Measurements from ENCODE around the gene SF3B6. TPM values are rescaled to one million over a fixed set of nuclear protein-coding genes. Genes with fewer than 3 reads are reported as not detected.

Gene SF3B6
- total RNA-seq, 1 donor, result 162 TPM

GRCh38 chr2:24020244-24020643, 55.9 kb downstream of the SF3B6 start:
- DNase-seq (ENCODE audit: low read depth), result no peak
- no peak overlapping the region for H3K4me3 ChIP-seq (ENCODE audit: low read depth, low read length)
- TF ChIP-seq CTCF (IDR thresholded peaks at IDR 0.05; ENCODE audit: insufficient read depth, low read length), result no peak

GRCh38 chr2:24019729-24020128, 56.4 kb downstream of the SF3B6 start:
- H3K4me3 ChIP-seq (ENCODE audit: low read depth, low read length), result no peak overlapping the region
- no peak for DNase-seq (ENCODE audit: low read depth)
- TF ChIP-seq CTCF (IDR thresholded peaks at IDR 0.05; ENCODE audit: insufficient read depth, low read length), result no peak

GRCh38 chr2:24018241-24018640, 57.9 kb downstream of the SF3B6 start:
- TF ChIP-seq CTCF (IDR thresholded peaks at IDR 0.05; ENCODE audit: insufficient read depth, low read length), result no peak
- DNase-seq (ENCODE audit: low read depth), result no peak
- H3K4me3 ChIP-seq (ENCODE audit: low read depth, low read length), result no peak overlapping the region

- no peak overlapping the region for H3K4me3 ChIP-seq (ENCODE audit: low read depth, low read length)
- no peak for DNase-seq (ENCODE audit: low read depth)
- TF ChIP-seq CTCF (IDR thresholded peaks at IDR 0.05; ENCODE audit: insufficient read depth, low read length), result no peak
Observed at GRCh38 chr2:24017711-24018110, 58.4 kb downstream of the SF3B6 start.

Small RNA genes lying within 50 kb of the gene (small RNA-seq; reads per million reads assigned to genes)
- gene RNU6-370P, result not detected

Other genes with a start within 250 kb of the SF3B6 start
- gene ATAD2B, start 149.2 kb downstream of the SF3B6 start, total RNA-seq (ENCODE audit: low replicate concordance), result 10.6 and 22.4 TPM in 2 replicates
- gene UBXN2A, start 135.9 kb downstream of the SF3B6 start, total RNA-seq (ENCODE audit: low replicate concordance), result 12.4 and 14.2 TPM in 2 replicates
- not detected in 2 replicates for gene MFSD2B, start 66.2 kb downstream of the SF3B6 start, total RNA-seq (ENCODE audit: low replicate concordance)
- 6.4 and 9.3 TPM in 2 replicates for gene WDCP, start 28.9 kb downstream of the SF3B6 start, total RNA-seq (ENCODE audit: low replicate concordance)
- gene FKBP1B, start 26.6 kb downstream of the SF3B6 start, total RNA-seq (ENCODE audit: low replicate concordance), result 3.5 and 7.9 TPM in 2 replicates
- 22.3 and 38.7 TPM in 2 replicates for gene TP53I3, start 8.5 kb upstream of the SF3B6 start, total RNA-seq (ENCODE audit: low replicate concordance)
- gene PFN4, start 47.0 kb upstream of the SF3B6 start, total RNA-seq (ENCODE audit: low replicate concordance), result 0.45 and 1.7 TPM in 2 replicates
- 7.0 and 10.3 TPM in 2 replicates for gene FAM228B, start 47.1 kb upstream of the SF3B6 start, total RNA-seq (ENCODE audit: low replicate concordance)
- gene FAM228A, start 98.7 kb upstream of the SF3B6 start, total RNA-seq (ENCODE audit: low replicate concordance), result 0.18 and 1.3 TPM in 2 replicates